Esophagus squamous epithelium (tissue), 5 donors: ENCODE measurements around the gene DLG2. TPM values are rescaled to one million over a fixed set of nuclear protein-coding genes. Genes with fewer than 3 reads are reported as not detected.

ENCODE experiments used
- DNase-seq: peaks from one replicate; lab custom pipeline; 2025; lab: John Stamatoyannopoulos, UW
- H3K27ac ChIP-seq, 4 donors: fragments of 200-600 bp; sonication (generic); one replicate each; pipeline ENCODE4 v1.5.1; 2016 to 2019; ENCODE audit warnings: mild to moderate bottlenecking in 1 of 4
- H3K27me3 ChIP-seq, 4 donors: fragments of 200-600 bp; sonication (generic); 1 replicate in 3 of 4; 2 replicates in 1 of 4; pipeline versions ENCODE4 v1.5.1 to v1.6.0; 2017 to 2021; ENCODE audit warnings: antibody characterized with exemption in 1 of 4
- H3K36me3 ChIP-seq, 3 donors: fragments of 200-600 bp; sonication (generic); one replicate each; pipeline ENCODE4 v1.5.1; 2016 to 2019
- H3K4me1 ChIP-seq, 3 donors: fragments of 200-600 bp; sonication (generic); one replicate each; pipeline ENCODE4 v1.5.1; 2017 to 2019
- H3K4me3 ChIP-seq, 4 donors: fragments of 200-600 bp; sonication (generic); 1 replicate in 3 of 4; 2 replicates in 1 of 4; pipeline ENCODE4 v1.5.1; 2016 to 2019; ENCODE audit warnings: mild to moderate bottlenecking in 2 of 4, moderate library complexity in 1 of 4
- H3K9me3 ChIP-seq, 3 donors: fragments of 200-600 bp; sonication (generic); one replicate each; pipeline ENCODE4 v1.5.1; 2016 to 2019
- CTCF ChIP-seq, 6 experiments: fragments of 450-650 bp in 4 of 6; fragments of 200-600 bp in 2 of 6; sonication (generic) in 2 of 6; IDR thresholded peaks; one replicate each; pipeline ENCODE4 v1.5.1; 2016 to 2019; ENCODE audit warnings: antibody characterized with exemption in 6 of 6, mild to moderate bottlenecking in 4 of 6, moderate library complexity in 4 of 6
- POLR2A ChIP-seq, 4 donors: fragments of 450-650 bp; IDR thresholded peaks; one replicate each; pipeline ENCODE4 v1.6.1; 2017; ENCODE audit warnings: antibody characterized with exemption in 4 of 4, mild to moderate bottlenecking in 4 of 4, moderate library complexity in 3 of 4
- WGBS, 2 donors: methylation state at CpG; one replicate each; pipeline ENCODE4 v1.1.5; 2018; 5-methylcytosine and 5-hydroxymethylcytosine counted together
- intact Hi-C: fragments of 100-400 bp; cut with DNase I; formaldehyde crosslinking; loops from one replicate; pipeline ENCODE4 v1.15.0; 2022
- total RNA-seq, 4 donors: library from RNA; depleted of rRNA; stranded (reverse); fragments of >200 nt; gene quantifications; one replicate each; pipeline ENCODE4 v1.1.0, GENCODE V29; 2016
- donor health status: DM: yes; HTN: yes; CAD: no.

The DLG2 gene
- total RNA-seq, 4 donors from 2014 or later, result 2.9 to 27.7 (median 12.6) TPM

DNA sequence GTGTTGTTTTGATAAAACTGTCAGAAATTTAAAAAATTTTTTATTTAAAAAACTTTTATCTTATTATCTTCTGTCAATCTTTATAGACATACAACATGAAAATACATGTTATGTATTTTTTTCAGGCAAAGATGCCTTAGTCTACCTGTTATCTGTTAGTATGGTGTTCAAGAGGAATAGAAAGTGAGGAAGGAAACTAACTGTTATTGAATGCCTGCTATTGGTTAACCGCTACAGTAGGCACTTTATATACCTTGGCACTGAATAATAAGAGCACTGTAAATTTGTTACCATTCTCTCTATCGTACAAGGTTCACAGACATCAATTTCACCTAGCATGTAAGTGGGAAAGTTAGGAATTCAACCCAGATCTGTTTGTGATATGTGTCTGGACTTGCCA lies 2068.9 kb downstream of the DLG2 start:
- Histone ChIP-seq H3K36me3 (no peaks in the 10 kb centered on the region), H3K27ac (no peak overlapping the region), H3K4me3 (no peak overlapping the region), H3K4me1 (no peaks in the 10 kb centered on the region), H3K27me3 (no peaks in the 10 kb centered on the region), H3K9me3 (no peaks in the 10 kb centered on the region)
- 82 to 84% methylated on average over 2 of the region's 2 CpGs for WGBS, 2 donors
- intact Hi-C loops, result no loop called here
- TF ChIP-seq CTCF (IDR thresholded peaks at IDR 0.05) (no peak), POLR2A (IDR thresholded peaks at IDR 0.05) (no peak)
- no peak for DNase-seq

GRCh38 chr11:83557653-83558052 lies 2069.5 kb downstream of the DLG2 start:
- no peaks in the 10 kb centered on the region for H3K4me1 ChIP-seq
- H3K4me3 ChIP-seq, result no peak overlapping the region
- intact Hi-C loops, result no loop called here
- H3K36me3 ChIP-seq, result no peaks in the 10 kb centered on the region
- WGBS, 2 donors, result 77 to 89% methylated on average over 2 of the region's 2 CpGs
- TF ChIP-seq POLR2A (IDR thresholded peaks at IDR 0.05), result no peak
- no peak for TF ChIP-seq CTCF (IDR thresholded peaks at IDR 0.05)
- no peaks in the 10 kb centered on the region for H3K27me3 ChIP-seq
- H3K9me3 ChIP-seq, result no peaks in the 10 kb centered on the region
- no peak overlapping the region for H3K27ac ChIP-seq
- no peak for DNase-seq

DNA sequence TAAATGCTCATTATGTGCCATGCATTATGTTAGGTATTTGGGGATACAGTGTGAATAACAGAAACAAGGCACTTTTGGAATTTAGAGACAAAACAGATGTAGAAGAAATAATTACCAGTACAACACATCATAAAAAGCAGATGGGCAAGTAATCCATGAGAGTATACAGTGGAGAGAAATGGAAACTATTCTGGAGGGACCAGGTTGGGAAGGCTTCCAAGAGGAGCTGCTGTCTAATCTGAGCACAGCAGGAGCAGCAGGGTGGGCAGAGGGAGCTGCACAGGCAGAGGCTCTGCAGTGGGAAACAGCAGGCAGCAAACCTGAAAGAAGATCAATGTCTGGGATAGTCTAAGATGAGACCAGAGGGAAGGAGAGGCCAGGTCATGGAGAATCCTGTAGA lies 2072.3 kb downstream of the DLG2 start:
- no peak overlapping the region for H3K27ac ChIP-seq
- no peaks in the 10 kb centered on the region for H3K9me3 ChIP-seq
- TF ChIP-seq CTCF (IDR thresholded peaks at IDR 0.05) (no peak), POLR2A (IDR thresholded peaks at IDR 0.05) (no peak)
- no peaks in the 10 kb centered on the region for H3K36me3 ChIP-seq
- no peaks in the 10 kb centered on the region for H3K4me1 ChIP-seq
- DNase-seq, result no peak
- no peaks in the 10 kb centered on the region for H3K27me3 ChIP-seq
- intact Hi-C loops, result no loop called here
- no peak overlapping the region for H3K4me3 ChIP-seq

DNA sequence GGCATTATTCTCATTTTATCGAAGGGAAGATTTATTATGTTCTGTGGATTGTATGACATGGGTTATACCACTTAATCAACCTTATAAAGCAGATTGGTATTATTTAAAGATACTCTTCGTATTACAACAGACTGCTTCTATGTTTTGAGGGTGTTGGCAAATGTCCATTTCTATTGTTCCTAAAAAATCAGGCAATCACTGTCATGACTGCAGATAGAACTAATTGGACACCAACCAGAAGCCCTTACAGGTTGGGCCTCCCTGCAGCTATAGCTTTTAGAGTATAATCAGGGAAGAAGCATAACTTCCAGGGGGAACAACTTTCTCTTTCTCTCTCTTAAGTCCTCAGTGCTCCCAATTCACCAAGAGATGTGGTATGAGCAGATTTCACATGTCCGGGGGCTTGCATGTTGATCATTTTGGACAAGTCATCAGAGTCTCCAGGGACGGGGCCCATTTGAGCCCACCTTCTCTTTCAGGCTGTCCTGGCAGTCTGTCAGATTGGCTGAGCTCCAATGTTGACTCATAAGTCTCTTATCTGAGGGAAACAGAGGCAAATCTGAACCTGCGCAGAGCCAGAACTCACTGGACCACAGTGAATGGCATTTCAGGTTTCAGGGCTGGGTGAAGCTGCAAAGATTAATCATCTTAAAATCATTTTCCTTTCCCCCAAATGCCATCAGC lies 2077.0 kb downstream of the DLG2 start:
- no peaks in the 10 kb centered on the region for H3K36me3 ChIP-seq
- 57 to 58% methylated on average over 4 to 5 of the region's 5 CpGs for WGBS, 2 donors

GRCh38 chr11:83546368-83546767 lies 2080.8 kb downstream of the DLG2 start:
- intact Hi-C loops, result no loop called here
- DNase-seq, result no peak
- Histone ChIP-seq H3K4me3 (no peak overlapping the region), H3K27me3 (no peaks in the 10 kb centered on the region), H3K9me3 (no peaks in the 10 kb centered on the region), H3K4me1 (no peaks in the 10 kb centered on the region), H3K27ac (no peak overlapping the region), H3K36me3 (no peaks in the 10 kb centered on the region)
- TF ChIP-seq CTCF (IDR thresholded peaks at IDR 0.05) (no peak), POLR2A (IDR thresholded peaks at IDR 0.05) (no peak)
- WGBS, 2 donors, result 81 to 82% methylated on average over 3 of the region's 3 CpGs

More for the DNA sequence above, 2077.0 kb downstream of the DLG2 start:
- no peaks in the 10 kb centered on the region for H3K9me3 ChIP-seq
- no peak for TF ChIP-seq POLR2A (IDR thresholded peaks at IDR 0.05)
- TF ChIP-seq CTCF (IDR thresholded peaks at IDR 0.05), result no peak
- intact Hi-C loops, result no loop called here
- no peaks in the 10 kb centered on the region for H3K4me1 ChIP-seq
- DNase-seq, result no peak
- no peak overlapping the region for H3K4me3 ChIP-seq
- no peak overlapping the region for H3K27ac ChIP-seq
- H3K27me3 ChIP-seq, result no peaks in the 10 kb centered on the region
